Peyer's patch (tissue), 4 donors: ENCODE data around the gene GFER. TPM values are rescaled to one million over a fixed set of nuclear protein-coding genes. Genes with fewer than 3 reads are reported as not detected.

ENCODE experiments used
- DNase-seq, 3 donors: peaks; one replicate each; pipeline ENCODE4 v3.0.0-alpha.2; 2017 to 2019
- H3K27ac ChIP-seq, 4 donors: fragments of 200-600 bp; sonication (generic); one replicate each; pipeline ENCODE4 v1.5.1; 2016 to 2019
- H3K27me3 ChIP-seq, 2 donors: fragments of 200-600 bp; sonication (generic); one replicate each; pipeline ENCODE4 v1.5.1; 2019
- H3K36me3 ChIP-seq, 3 donors: fragments of 200-600 bp; sonication (generic); one replicate each; pipeline ENCODE4 v1.5.1; 2016 to 2019
- H3K4me1 ChIP-seq, 4 donors: fragments of 200-600 bp; sonication (generic); one replicate each; pipeline ENCODE4 v1.5.1; 2016 to 2019
- H3K4me3 ChIP-seq, 4 donors: fragments of 200-600 bp; sonication (generic); 1 replicate in 3 of 4; 2 replicates in 1 of 4; pipeline ENCODE4 v1.5.1; 2016 to 2019; ENCODE audit warnings: mild to moderate bottlenecking in 1 of 4
- H3K9me3 ChIP-seq, 4 donors: fragments of 200-600 bp; sonication (generic); one replicate each; pipeline ENCODE4 v1.5.1; 2016 to 2019; ENCODE audit warnings: mild to moderate bottlenecking in 1 of 4
- POLR2A ChIP-seq, 2 donors: fragments of 450-650 bp; IDR thresholded peaks; one replicate each; pipeline ENCODE4 v1.5.1; 2017; ENCODE audit warnings: antibody characterized with exemption in 2 of 2, mild to moderate bottlenecking in 2 of 2, moderate library complexity in 2 of 2
- total RNA-seq, 4 donors: library from RNA; depleted of rRNA; stranded (reverse); fragments of >200 nt; gene quantifications; one replicate each; pipeline ENCODE4 v1.1.0, GENCODE V29; 2016
- TF ChIP-seq, protein P1 (sequence below), 6 experiments: fragments of 450-650 bp in 4 of 6; fragments of 200-600 bp in 2 of 6; sonication (generic) in 1 of 6; IDR thresholded peaks; one replicate each; pipeline ENCODE4 v1.5.1; 2017 to 2019; ENCODE audit warnings: antibody characterized with exemption in 6 of 6, mild to moderate bottlenecking in 3 of 6, moderate library complexity in 1 of 6

GFER gene
- total RNA-seq, 4 donors from 2014 or later = 31.4 to 102 (median 83.1) TPM

GRCh38 chr16:2002406-2003230 is 18.6 kb downstream of the GFER start:
- no peak overlapping the region for H3K27ac ChIP-seq
- H3K36me3 ChIP-seq = peaks cover 0 to 58% (median 3%) of the 10 kb centered on the region in 3 donors
- no peak for DNase-seq

DNA sequence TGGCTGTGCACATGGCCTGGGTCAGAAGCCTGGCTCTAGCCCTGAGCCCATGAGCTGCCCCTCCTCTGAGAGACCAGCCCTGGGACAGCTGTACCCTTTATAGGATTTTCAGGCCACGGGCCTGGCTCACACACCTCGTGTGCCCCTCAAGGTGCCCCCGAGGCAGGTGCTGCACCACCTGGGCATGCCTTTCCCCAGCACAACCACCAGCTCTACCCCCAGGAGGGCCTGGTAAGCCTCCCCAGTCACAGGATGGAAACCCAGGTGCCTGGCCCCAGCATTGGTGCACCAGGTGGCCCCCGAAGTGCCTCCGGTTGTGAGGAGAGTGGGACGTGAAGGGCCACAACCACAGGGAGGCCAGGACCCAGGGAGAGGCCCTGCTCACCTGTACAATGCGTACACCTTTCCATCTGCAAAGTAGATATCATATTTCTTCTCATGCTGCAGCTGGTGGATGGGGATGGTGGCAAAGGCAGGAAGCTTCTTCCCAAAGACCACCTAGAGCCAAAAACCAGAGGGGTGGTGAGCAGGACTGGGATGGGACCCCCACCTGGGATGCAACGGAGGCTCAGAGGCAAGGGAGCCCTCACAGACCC is 19.3 kb downstream of the GFER start:
- no peaks in the 10 kb centered on the region for H3K9me3 ChIP-seq
- no peaks in the 10 kb centered on the region for H3K27me3 ChIP-seq
- no peak overlapping the region for H3K4me3 ChIP-seq
- H3K36me3 ChIP-seq = peaks cover 0 to 51% (median 3%) of the 10 kb centered on the region in 3 donors
- peak overlapping the region in 1 of 4 donors; percentile 72 for H3K27ac ChIP-seq
- DNase-seq = no peak
- peaks cover 16 to 46% (median 19%) of the 10 kb centered on the region in 4 donors for H3K4me1 ChIP-seq
- TF ChIP-seq, protein P1, sequence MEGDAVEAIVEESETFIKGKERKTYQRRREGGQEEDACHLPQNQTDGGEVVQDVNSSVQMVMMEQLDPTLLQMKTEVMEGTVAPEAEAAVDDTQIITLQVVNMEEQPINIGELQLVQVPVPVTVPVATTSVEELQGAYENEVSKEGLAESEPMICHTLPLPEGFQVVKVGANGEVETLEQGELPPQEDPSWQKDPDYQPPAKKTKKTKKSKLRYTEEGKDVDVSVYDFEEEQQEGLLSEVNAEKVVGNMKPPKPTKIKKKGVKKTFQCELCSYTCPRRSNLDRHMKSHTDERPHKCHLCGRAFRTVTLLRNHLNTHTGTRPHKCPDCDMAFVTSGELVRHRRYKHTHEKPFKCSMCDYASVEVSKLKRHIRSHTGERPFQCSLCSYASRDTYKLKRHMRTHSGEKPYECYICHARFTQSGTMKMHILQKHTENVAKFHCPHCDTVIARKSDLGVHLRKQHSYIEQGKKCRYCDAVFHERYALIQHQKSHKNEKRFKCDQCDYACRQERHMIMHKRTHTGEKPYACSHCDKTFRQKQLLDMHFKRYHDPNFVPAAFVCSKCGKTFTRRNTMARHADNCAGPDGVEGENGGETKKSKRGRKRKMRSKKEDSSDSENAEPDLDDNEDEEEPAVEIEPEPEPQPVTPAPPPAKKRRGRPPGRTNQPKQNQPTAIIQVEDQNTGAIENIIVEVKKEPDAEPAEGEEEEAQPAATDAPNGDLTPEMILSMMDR (IDR thresholded peaks at IDR 0.05) = no peak
- TF ChIP-seq POLR2A (IDR thresholded peaks at IDR 0.05) = no peak

More at GRCh38 chr16:2002406-2003230, 18.6 kb downstream of the GFER start:
- TF ChIP-seq POLR2A (IDR thresholded peaks at IDR 0.05) = no peak
- H3K27me3 ChIP-seq = no peaks in the 10 kb centered on the region
- H3K4me3 ChIP-seq = no peak overlapping the region
- no peaks in the 10 kb centered on the region for H3K9me3 ChIP-seq
- peaks cover 9 to 44% (median 12%) of the 10 kb centered on the region in 4 donors for H3K4me1 ChIP-seq

DNA sequence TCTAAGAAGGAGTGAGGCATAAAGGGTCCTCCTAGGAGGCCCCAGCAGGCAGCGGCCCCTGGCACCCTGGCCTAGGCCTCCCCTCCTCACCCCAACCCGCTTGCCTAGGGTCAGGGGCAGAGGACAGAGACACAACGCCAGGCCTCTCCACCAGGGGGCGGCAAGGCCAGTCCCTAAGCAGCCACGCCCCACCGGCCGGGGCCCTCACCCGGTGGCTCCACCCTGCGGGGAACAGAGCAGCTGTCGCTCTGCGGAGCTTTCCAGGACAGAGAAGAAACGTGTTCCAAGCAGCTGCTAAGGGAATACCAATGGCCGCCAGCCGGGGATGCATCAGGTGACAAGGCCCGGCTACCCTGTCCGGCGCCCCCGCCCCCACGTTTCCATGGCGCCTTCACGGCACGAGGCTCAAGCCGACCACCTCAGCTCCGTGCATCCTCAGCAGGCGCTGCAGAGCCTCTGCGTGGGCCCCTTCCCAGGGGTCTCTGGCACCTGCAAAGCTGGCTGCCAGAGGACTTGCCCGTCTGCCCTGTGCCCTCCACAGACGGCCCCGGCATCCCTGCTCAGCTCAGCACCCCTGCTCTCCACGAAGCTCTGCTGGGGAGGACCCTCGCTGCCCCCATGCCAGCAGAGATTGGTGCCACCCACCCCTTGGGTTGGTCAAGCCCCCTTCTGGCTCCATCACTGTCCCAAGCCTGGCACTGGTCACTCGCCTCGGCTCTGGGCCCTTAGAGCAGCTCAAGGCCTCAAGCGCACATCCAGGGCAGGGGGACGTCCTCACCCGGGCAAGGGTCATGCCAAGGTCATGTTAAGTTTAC is 20.0 kb downstream of the GFER start:
- TF ChIP-seq, protein P1 (IDR thresholded peaks at IDR 0.05) = peak; percentile 94 to 98 (median 98)
- no peak for TF ChIP-seq POLR2A (IDR thresholded peaks at IDR 0.05)
- Histone ChIP-seq H3K36me3 (peaks cover 0 to 44% (median 3%) of the 10 kb centered on the region in 3 donors), H3K4me1 (peaks cover 16 to 51% (median 24%) of the 10 kb centered on the region in 4 donors), H3K9me3 (no peaks in the 10 kb centered on the region), H3K27ac (peak overlapping the region in 3 of 4 donors; percentile 49 to 72 (median 55)), H3K4me3 (peak overlapping the region in 1 of 4 donors; percentile 20), H3K27me3 (no peaks in the 10 kb centered on the region)
- DNase-seq = peak; percentile 93 to 96 (median 95)

GRCh38 chr16:2004795-2005517 is 21.0 kb downstream of the GFER start:
- no peak for DNase-seq
- H3K9me3 ChIP-seq = no peaks in the 10 kb centered on the region
- no peaks in the 10 kb centered on the region for H3K27me3 ChIP-seq
- peaks cover 0 to 35% (median 3%) of the 10 kb centered on the region in 3 donors for H3K36me3 ChIP-seq
- no peak for TF ChIP-seq POLR2A (IDR thresholded peaks at IDR 0.05)
- TF ChIP-seq, protein P1 (IDR thresholded peaks at IDR 0.05) = no peak
- no peak overlapping the region for H3K4me3 ChIP-seq
- no peak overlapping the region for H3K27ac ChIP-seq
- peaks cover 16 to 51% (median 24%) of the 10 kb centered on the region in 4 donors for H3K4me1 ChIP-seq

DNA sequence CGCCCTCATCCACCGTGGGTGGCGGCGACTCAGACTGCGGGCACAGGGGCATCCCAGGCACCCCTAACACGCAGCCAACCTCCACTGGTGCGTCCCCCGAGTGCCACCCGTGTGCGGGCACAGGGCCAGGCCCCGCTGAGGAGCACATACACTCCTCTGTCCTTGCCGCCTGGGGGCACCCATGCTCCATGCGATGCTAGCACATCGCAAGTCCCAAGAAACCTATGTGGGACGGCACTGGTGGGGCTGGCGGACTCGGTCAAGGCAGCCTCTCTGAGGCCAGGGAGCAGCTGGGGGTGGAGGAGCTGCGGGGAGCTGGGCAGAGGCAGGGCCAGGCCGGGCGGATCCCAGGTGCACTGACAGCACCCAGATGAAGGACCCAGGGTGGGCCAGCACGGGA is 21.7 kb downstream of the GFER start:
- peaks cover 16 to 58% (median 24%) of the 10 kb centered on the region in 4 donors for H3K4me1 ChIP-seq
- DNase-seq = no peak
- H3K36me3 ChIP-seq = peaks cover 0 to 28% (median 3%) of the 10 kb centered on the region in 3 donors
- no peaks in the 10 kb centered on the region for H3K27me3 ChIP-seq
- no peak overlapping the region for H3K4me3 ChIP-seq
- H3K27ac ChIP-seq = no peak overlapping the region
- no peaks in the 10 kb centered on the region for H3K9me3 ChIP-seq
- TF ChIP-seq POLR2A (IDR thresholded peaks at IDR 0.05) = no peak
- TF ChIP-seq, protein P1 (IDR thresholded peaks at IDR 0.05) = no peak
